ENCODE results near the gene HDDC3.

- TF ChIP-seq FOXM1 (IDR thresholded peaks at IDR 0.05; ENCODE audit: borderline replicate concordance, low read depth) (no peak), TAF1 (IDR thresholded peaks at IDR 0.05; ENCODE audit: low read depth) (no peak), MAX (IDR thresholded peaks at IDR 0.05) (no peak), REST (IDR thresholded peaks at IDR 0.05; ENCODE audit: low read depth) (no peak), EP300 (IDR thresholded peaks at IDR 0.05; ENCODE audit: borderline replicate concordance) (no peak), TEAD4 (IDR thresholded peaks at IDR 0.05) (no peak), CEBPB (IDR thresholded peaks at IDR 0.05) (no peak), NFIC (IDR thresholded peaks at IDR 0.05) (no peak)
Measured at GRCh38 chr15:90960298-90961091, 28.1 kb upstream of the HDDC3 start.

Measured in Ishikawa (cell line).